ENCODE results near the gene HCRTR1. TPM values are rescaled to one million over a fixed set of nuclear protein-coding genes. Genes with fewer than 3 reads are reported as not detected.
"Not testable (repeated sequence)": the region's sequence is repeated elsewhere in the genome, so short reads cannot be mapped to it uniquely, and the experiment has no call there.

The HCRTR1 gene
- total and polyA plus RNA-seq, 2 donors = 0.09 to 0.21 TPM

DNA sequence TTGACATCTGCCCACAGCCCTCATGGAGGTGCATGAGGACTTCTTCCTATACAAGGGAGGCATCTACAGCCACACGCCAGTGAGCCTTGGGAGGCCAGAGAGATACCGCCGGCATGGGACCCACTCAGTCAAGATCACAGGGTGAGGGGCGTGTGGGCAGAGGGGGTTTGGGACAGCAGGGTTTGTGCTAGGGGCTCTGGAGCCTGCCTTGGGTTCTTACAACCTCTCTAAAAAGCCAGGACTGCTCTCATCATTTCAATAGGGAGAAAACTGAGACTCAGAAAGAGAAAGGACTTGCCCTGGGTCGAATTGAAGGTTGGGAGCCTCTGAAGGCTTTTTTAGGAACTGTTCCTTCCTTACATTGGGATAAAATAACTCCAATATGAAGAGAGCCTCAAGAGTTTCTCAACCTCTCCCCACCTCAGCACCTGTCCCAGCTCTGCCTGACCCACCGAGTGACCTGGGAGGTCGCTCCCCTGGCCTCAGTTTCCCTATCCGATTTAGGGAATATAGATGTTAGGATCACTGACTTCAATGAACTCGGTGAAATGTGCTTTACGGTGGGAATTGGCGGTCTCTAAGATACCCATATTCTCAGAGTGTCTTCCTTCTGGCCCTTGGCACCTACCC lies 31.6 kb upstream of the HCRTR1 start:
- Histone ChIP-seq H3K27ac (ENCODE audit: low read depth) (no peak overlapping the region), H3K36me3 (ENCODE audit: insufficient read depth) (no peaks in the 10 kb centered on the region), H3K4me1 (ENCODE audit: insufficient read depth) (no peaks in the 10 kb centered on the region), H3K4me3 (ENCODE audit: low read depth, low read length) (no peak overlapping the region)
- 87% methylated on average over 11 of the region's 11 CpGs for WGBS
- no peak for DNase-seq (ENCODE audit: extremely low spot score)

GRCh38 chr1:31586376-31587327 lies 30.8 kb upstream of the HCRTR1 start:
- Histone ChIP-seq H3K4me1 (ENCODE audit: insufficient read depth) (no peaks in the 10 kb centered on the region), H3K27ac (ENCODE audit: low read depth) (no peak overlapping the region), H3K4me3 (ENCODE audit: low read depth, low read length) (no peak overlapping the region), H3K36me3 (ENCODE audit: insufficient read depth) (no peaks in the 10 kb centered on the region)
- no peak for DNase-seq (ENCODE audit: extremely low spot score)
- whole genome bisulfite sequencing = 73% methylated on average over 47 of the region's 47 CpGs

- 90% methylated on average over 5 of the region's 5 CpGs for WGBS
- H3K36me3 ChIP-seq (ENCODE audit: insufficient read depth); H3K4me1 ChIP-seq (ENCODE audit: insufficient read depth); H3K27ac ChIP-seq (ENCODE audit: low read depth); H3K4me3 ChIP-seq (ENCODE audit: low read depth, low read length); DNase-seq (ENCODE audit: extremely low spot score): not testable (repeated sequence)
These were observed 30.2 kb upstream of the HCRTR1 start for GRCh38 chr1:31587328-31587699.

- Histone ChIP-seq H3K4me1 (ENCODE audit: insufficient read depth) (no peaks in the 10 kb centered on the region), H3K4me3 (ENCODE audit: low read depth, low read length) (no peak overlapping the region), H3K36me3 (ENCODE audit: insufficient read depth) (no peaks in the 10 kb centered on the region), H3K27ac (ENCODE audit: low read depth) (peak overlapping the region; percentile 89)
- WGBS = 48% methylated on average over 14 of the region's 14 CpGs
- no peak for DNase-seq (ENCODE audit: extremely low spot score)
These were observed 29.6 kb upstream of the HCRTR1 start for GRCh38 chr1:31587720-31588423.

- Histone ChIP-seq H3K4me3 (ENCODE audit: low read depth, low read length) (peak overlapping the region; percentile 45), H3K36me3 (ENCODE audit: insufficient read depth) (no peaks in the 10 kb centered on the region), H3K4me1 (ENCODE audit: insufficient read depth) (no peaks in the 10 kb centered on the region), H3K27ac (ENCODE audit: low read depth) (peak overlapping the region; percentile 89)
- 12% methylated on average over 62 of the region's 62 CpGs for WGBS
- DNase-seq (ENCODE audit: extremely low spot score) = no peak
These were observed 28.6 kb upstream of the HCRTR1 start for GRCh38 chr1:31588751-31589515.

GRCh38 chr1:31591425-31592093 lies 25.9 kb upstream of the HCRTR1 start:
- no peak overlapping the region for H3K27ac ChIP-seq (ENCODE audit: low read depth)
- WGBS = 50% methylated on average over 11 of the region's 11 CpGs
- no peak overlapping the region for H3K4me3 ChIP-seq (ENCODE audit: low read depth, low read length)
- H3K36me3 ChIP-seq (ENCODE audit: insufficient read depth) = no peaks in the 10 kb centered on the region
- no peak for DNase-seq (ENCODE audit: extremely low spot score)
- no peaks in the 10 kb centered on the region for H3K4me1 ChIP-seq (ENCODE audit: insufficient read depth)

DNA sequence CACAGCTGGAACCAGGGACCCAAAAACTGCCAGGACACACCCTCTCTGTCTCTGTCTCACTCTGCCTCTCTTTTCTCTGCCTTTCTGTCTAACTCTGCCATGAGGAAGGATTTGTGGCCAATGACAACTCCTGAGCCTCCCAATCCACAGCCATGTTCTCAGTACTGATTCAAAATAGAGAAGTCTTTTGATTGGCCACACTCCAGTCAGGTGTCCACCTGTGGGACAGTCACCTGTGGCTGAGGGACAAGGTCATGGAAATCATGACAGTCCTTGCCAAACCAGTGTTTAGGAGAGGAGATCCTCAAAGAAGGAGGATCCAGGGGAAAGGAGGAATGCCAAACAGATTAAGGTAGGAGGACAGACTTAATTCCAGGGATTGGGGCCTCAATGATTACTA lies 25.4 kb upstream of the HCRTR1 start:
- no peak overlapping the region for H3K4me3 ChIP-seq (ENCODE audit: low read depth, low read length)
- no peaks in the 10 kb centered on the region for H3K36me3 ChIP-seq (ENCODE audit: insufficient read depth)
- H3K4me1 ChIP-seq (ENCODE audit: insufficient read depth) = no peaks in the 10 kb centered on the region
- no peak for DNase-seq (ENCODE audit: extremely low spot score)
- no peak overlapping the region for H3K27ac ChIP-seq (ENCODE audit: low read depth)

GRCh38 chr1:31593136-31593665 lies 24.3 kb upstream of the HCRTR1 start:
- 88% methylated on average over 5 of the region's 5 CpGs for WGBS

GRCh38 chr1:31593770-31594632 lies 23.5 kb upstream of the HCRTR1 start:
- H3K4me3 ChIP-seq (ENCODE audit: low read depth, low read length) = no peak overlapping the region
- no peaks in the 10 kb centered on the region for H3K4me1 ChIP-seq (ENCODE audit: insufficient read depth)
- H3K27ac ChIP-seq (ENCODE audit: low read depth) = no peak overlapping the region
- no peak for DNase-seq (ENCODE audit: extremely low spot score)
- H3K36me3 ChIP-seq (ENCODE audit: insufficient read depth) = no peaks in the 10 kb centered on the region
- WGBS = 50% methylated on average over 10 of the region's 10 CpGs

More at GRCh38 chr1:31593136-31593665, 24.3 kb upstream of the HCRTR1 start:
- Histone ChIP-seq H3K4me3 (ENCODE audit: low read depth, low read length) (no peak overlapping the region), H3K4me1 (ENCODE audit: insufficient read depth) (no peaks in the 10 kb centered on the region), H3K27ac (ENCODE audit: low read depth) (no peak overlapping the region), H3K36me3 (ENCODE audit: insufficient read depth) (no peaks in the 10 kb centered on the region)
- no peak for DNase-seq (ENCODE audit: extremely low spot score)

- H3K36me3 ChIP-seq (ENCODE audit: insufficient read depth) = no peaks in the 10 kb centered on the region
- H3K27ac ChIP-seq (ENCODE audit: low read depth) = no peak overlapping the region
- no peak for DNase-seq (ENCODE audit: extremely low spot score)
- no peak overlapping the region for H3K4me3 ChIP-seq (ENCODE audit: low read depth, low read length)
- no peaks in the 10 kb centered on the region for H3K4me1 ChIP-seq (ENCODE audit: insufficient read depth)
- WGBS = 91% methylated on average over 4 of the region's 4 CpGs
These were observed 21.4 kb upstream of the HCRTR1 start for GRCh38 chr1:31595836-31596736.

DNA sequence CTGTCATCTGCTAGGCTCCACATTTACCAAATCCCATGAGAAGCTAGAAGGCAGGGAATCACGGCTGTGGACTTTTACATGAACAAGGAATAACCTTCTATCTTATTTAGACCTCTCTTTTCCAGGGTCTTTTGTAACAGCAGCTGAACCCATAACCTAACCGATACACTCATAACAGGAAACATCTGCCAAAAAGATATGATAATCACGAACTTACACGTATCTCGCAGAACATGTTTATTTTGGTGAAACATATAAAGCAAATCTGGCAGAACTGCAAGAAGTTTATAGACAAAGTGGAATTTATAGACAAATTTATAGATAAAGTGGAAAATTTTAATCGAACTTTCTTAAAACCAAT lies 20.8 kb upstream of the HCRTR1 start:
- no peaks in the 10 kb centered on the region for H3K4me1 ChIP-seq (ENCODE audit: insufficient read depth)
- no peak overlapping the region for H3K4me3 ChIP-seq (ENCODE audit: low read depth, low read length)
- no peaks in the 10 kb centered on the region for H3K36me3 ChIP-seq (ENCODE audit: insufficient read depth)
- WGBS = 31% methylated on average over 6 of the region's 6 CpGs
- no peak overlapping the region for H3K27ac ChIP-seq (ENCODE audit: low read depth)
- no peak for DNase-seq (ENCODE audit: extremely low spot score)
